IMR-90 (cell line): ENCODE data around the gene ARHGAP23. TPM values are rescaled to one million over a fixed set of nuclear protein-coding genes. Genes with fewer than 3 reads are reported as not detected.
A peak's percentile ranks its signal among the peaks of the same experiment; 100 is the strongest.

Experiments used
- ATAC-seq: fragments of 200-7000 bp; cut with Tn5 transposase; 2 replicates; pipeline ENCODE4 v1.9.1; 2020; ENCODE audit warnings: low read depth, mild to moderate bottlenecking, moderate library complexity
- BruUV-seq: library from RNA; stranded (reverse); fragments of 400-500 nt; replicated peaks from 2 replicates; lab custom pipeline; 2021; lab: Mats Ljungman, UMichigan
- CTCF ChIA-PET: fragments of 300-600 bp; formaldehyde crosslinking; extraction: SDS; loops from one replicate; lab custom pipeline; 2021; ENCODE audit warnings: antibody characterized with exemption; lab: Yijun Ruan, JAX
- POLR2A ChIA-PET: fragments of 300-600 bp; sonication (Branson Sonifier 250); formaldehyde crosslinking; loops from one replicate; lab custom pipeline; 2022; ENCODE audit warnings: antibody characterized with exemption; ENCODE audit not compliant: unreplicated experiment; lab: Charles Lee
- DNase-seq: peaks from one replicate; pipeline ENCODE4 v3.0.0; 2013
- H2AFZ ChIP-seq: replicated peaks from 2 replicates; pipeline ENCODE3; 2013; ENCODE audit warnings: low read length, mild to moderate bottlenecking; ENCODE audit not compliant: poor library complexity
- H2AK5ac ChIP-seq: 2 replicates; pipeline ENCODE4 v1.6.1; 2013; ENCODE audit warnings: low read depth, low read length, inconsistent platforms
- H2AK9ac ChIP-seq: replicated peaks from 2 replicates; pipeline ENCODE3; 2013; ENCODE audit warnings: mild to moderate bottlenecking, low read depth, low read length, moderate library complexity; ENCODE audit not compliant: poor library complexity
- H2BK120ac ChIP-seq: 2 replicates; pipeline ENCODE4 v1.6.1; 2013; ENCODE audit warnings: low read depth, low read length, inconsistent platforms
- H2BK15ac ChIP-seq: 3 replicates; pipeline ENCODE4 v1.6.1; 2013; ENCODE audit warnings: low read depth, low read length, inconsistent platforms
- H2BK20ac ChIP-seq: 2 replicates; pipeline ENCODE4 v1.6.1; 2013; ENCODE audit warnings: low read depth, mild to moderate bottlenecking, inconsistent platforms, low read length, moderate library complexity
- H2BK5ac ChIP-seq: 2 replicates; pipeline ENCODE4 v1.6.1; 2013; ENCODE audit warnings: mild to moderate bottlenecking, low read depth, low read length, inconsistent platforms; ENCODE audit not compliant: poor library complexity, severe bottlenecking
- H3K14ac ChIP-seq: replicated peaks from 2 replicates; pipeline ENCODE4 v1.6.1; 2013; ENCODE audit warnings: low read depth, low read length, inconsistent platforms
- H3K18ac ChIP-seq: 2 replicates; pipeline ENCODE4 v1.6.1; 2013; ENCODE audit warnings: low read depth, low read length, control low read depth
- H3K23ac ChIP-seq: 2 replicates; pipeline ENCODE4 v1.6.1; 2013; ENCODE audit warnings: low read depth, low read length, inconsistent platforms
- H3K27ac ChIP-seq: 2 replicates; pipeline ENCODE4 v1.5.1; 2013; ENCODE audit warnings: mild to moderate bottlenecking, control low read depth, low read length; ENCODE audit not compliant: insufficient read depth
- H3K27me3 ChIP-seq: 2 replicates; pipeline ENCODE4 v1.6.1; 2013; ENCODE audit warnings: low read length; ENCODE audit not compliant: control insufficient read depth, insufficient read depth
- H3K36me3 ChIP-seq: 2 replicates; pipeline ENCODE4 v1.6.1; 2013; ENCODE audit warnings: low read length, mixed read lengths; ENCODE audit not compliant: control insufficient read depth, insufficient read depth
- H3K4ac ChIP-seq: 2 replicates; pipeline ENCODE4 v1.6.1; 2013; ENCODE audit warnings: low read depth, low read length, inconsistent platforms
- H3K4me1 ChIP-seq: 2 replicates; pipeline ENCODE4 v1.6.1; 2013; ENCODE audit warnings: low read length, mixed read lengths; ENCODE audit not compliant: control insufficient read depth, insufficient read depth
- H3K4me2 ChIP-seq: 2 replicates; pipeline ENCODE4 v1.6.1; 2013; ENCODE audit warnings: low read depth, mild to moderate bottlenecking, control low read depth, low read length, moderate library complexity
- H3K4me3 ChIP-seq: 2 replicates; pipeline ENCODE4 v1.5.1; 2013; ENCODE audit warnings: low read depth, mild to moderate bottlenecking, control low read depth, low read length, moderate library complexity; ENCODE audit not compliant: insufficient read depth
- H3K56ac ChIP-seq: 2 replicates; pipeline ENCODE4 v1.6.1; 2013; ENCODE audit warnings: low read length, inconsistent platforms; ENCODE audit not compliant: insufficient read depth; ENCODE audit errors: extremely low read depth
- H3K79me1 ChIP-seq, 2 experiments: 2 replicates each; pipeline ENCODE4 v1.6.1; 2013; ENCODE audit warnings: low read length in 2 of 2, inconsistent platforms in 1 of 2, low read depth in 1 of 2
- H3K9ac ChIP-seq: 2 replicates; pipeline ENCODE4 v1.6.1; 2013; ENCODE audit warnings: low read depth, low read length, control low read depth
- H3K9me1 ChIP-seq: 2 replicates; pipeline ENCODE4 v1.6.1; 2013; ENCODE audit warnings: low read length, inconsistent platforms; ENCODE audit not compliant: insufficient read depth
- H3K9me3 ChIP-seq: 2 replicates; pipeline ENCODE4 v1.6.1; 2013; ENCODE audit warnings: low read length; ENCODE audit not compliant: control insufficient read depth, insufficient read depth
- H4K20me1 ChIP-seq: 2 replicates; pipeline ENCODE4 v1.6.1; 2013; ENCODE audit warnings: low read length, inconsistent platforms; ENCODE audit not compliant: insufficient read depth
- H4K5ac ChIP-seq: 2 replicates; pipeline ENCODE4 v1.6.1; 2013; ENCODE audit warnings: mild to moderate bottlenecking, low read depth, low read length, control low read depth
- H4K8ac ChIP-seq, 2 experiments: 2 replicates each; pipeline ENCODE4 v1.6.1; 2013; ENCODE audit warnings: low read depth in 2 of 2, low read length in 2 of 2, control low read depth in 1 of 2, inconsistent platforms in 1 of 2
- H4K91ac ChIP-seq: 2 replicates; pipeline ENCODE4 v1.6.1; 2013; ENCODE audit warnings: low read depth, low read length, inconsistent platforms; ENCODE audit not compliant: insufficient read depth
- CHD1 ChIP-seq: IDR thresholded peaks from 2 replicates; pipeline ENCODE4 v1.6.1; 2012; ENCODE audit warnings: low read depth, low read length, improper control_type of control experiment
- MAZ ChIP-seq: IDR thresholded peaks from 2 replicates; pipeline ENCODE4 v1.6.1; 2012; ENCODE audit warnings: low read depth, mild to moderate bottlenecking, low read length, improper control_type of control experiment, moderate library complexity, borderline replicate concordance
- NFE2L2 ChIP-seq: fragments of 150-350 bp; IDR thresholded peaks from 2 replicates; pipeline ENCODE4 v1.6.1; 2016; ENCODE audit warnings: low read depth, mild to moderate bottlenecking, low read length
- POLR2A ChIP-seq: IDR thresholded peaks from 2 replicates; pipeline ENCODE4 v1.6.1; 2012; ENCODE audit warnings: mild to moderate bottlenecking, low read depth, low read length
- RAD21 ChIP-seq: IDR thresholded peaks from 2 replicates; pipeline ENCODE4 v1.6.1; 2012; ENCODE audit warnings: low read length, improper control_type of control experiment
- RFX5 ChIP-seq: IDR thresholded peaks from 2 replicates; pipeline ENCODE4 v1.8.0; 2012; ENCODE audit warnings: low read depth, mild to moderate bottlenecking, low read length, moderate library complexity
- SMC3 ChIP-seq: fragments of 150-350 bp; IDR thresholded peaks from 2 replicates; pipeline ENCODE4 v1.6.1; 2016; ENCODE audit warnings: low read depth, mild to moderate bottlenecking, antibody characterized with exemption, low read length, moderate library complexity
- WGBS, 2 experiments: methylation state at CpG; one replicate each; pipeline versions ENCODE4 v1.1.5 to v1.1.7; 2013; ENCODE audit warnings: missing lambda C conversion rate in 2 of 2; ENCODE audit not compliant: insufficient read length in 1 of 2; ENCODE audit errors: extremely low coverage in 2 of 2; 5-methylcytosine and 5-hydroxymethylcytosine counted together
- dilution Hi-C: fragments of 300-500 bp; cut with HindIII; formaldehyde crosslinking; loops from one replicate; pipeline ENCODE4 v1.14.3; 2018; ENCODE audit warnings: low sequenced_read_pairs; ENCODE audit not compliant: unreplicated experiment
- in situ Hi-C: fragments of 300-500 bp; cut with MboI; formaldehyde crosslinking; loops from 3 replicates; pipeline ENCODE4 v1.14.3; 2019; ENCODE audit warnings: low sequenced_read_pairs, inconsistent platforms, mixed read lengths
- intact Hi-C: fragments of 100-400 bp; cut with micrococcal nuclease; formaldehyde crosslinking; loops from 2 replicates; pipeline ENCODE4 v1.10.0; 2022
- polyA plus RNA-seq, 3 experiments: library from polyadenylated mRNA; depleted of rRNA; stranded (reverse); fragments of >200 nt; gene quantifications; 2 replicates each; pipeline ENCODE4 v1.2.3, GENCODE V29; 2012; ENCODE audit warnings: low replicate concordance in 1 of 3
- total RNA-seq: library from RNA; depleted of rRNA; stranded (reverse); fragments of >200 nt; gene quantifications from 2 replicates; pipeline ENCODE4 v1.2.3, GENCODE V29; 2012
- TF ChIP-seq, protein P1 (sequence below): conservative IDR thresholded peaks from 2 replicates; pipeline ENCODE4 v1.5.1; 2012; ENCODE audit warnings: mild to moderate bottlenecking, low read depth, low read length, improper control_type of control experiment

Gene ARHGAP23
- total and polyA plus RNA-seq, 2 of the 4 experiments (the other 2 are of a cell fraction): 9.3 to 43.3 TPM

DNA sequence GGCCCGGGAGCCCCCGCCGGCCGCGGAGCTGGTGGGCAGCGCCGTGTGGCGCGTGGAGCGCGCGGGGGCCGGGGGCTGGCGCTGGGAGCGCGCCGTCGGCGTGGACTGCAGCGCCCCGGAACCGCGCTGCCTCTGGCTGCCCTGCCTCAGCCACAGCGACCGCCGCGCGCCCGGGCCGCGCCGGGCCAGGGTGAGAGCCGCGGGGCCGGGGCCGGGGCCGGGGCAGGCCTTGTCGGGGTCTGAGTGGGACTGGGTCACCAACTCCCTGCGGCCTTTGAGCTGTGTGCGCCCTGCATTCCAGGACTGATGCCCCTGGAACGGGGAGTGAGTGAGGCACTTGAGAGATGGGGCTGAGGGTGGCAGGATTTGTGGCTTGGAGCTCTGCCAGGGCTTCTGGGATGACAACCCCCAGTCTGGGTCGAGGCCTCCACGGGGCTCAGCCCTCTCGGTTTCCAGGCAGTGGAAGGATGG is 25.7 kb downstream of the ARHGAP23 start:
- Histone ChIP-seq H4K5ac (peak overlapping the region; percentile 46), H2AK9ac (peak overlapping the region; percentile 95), H3K9me1 (peaks cover 46% of the 10 kb centered on the region), H3K79me1 (peaks cover 50 to 91% of the 10 kb centered on the region in 2 experiments), H3K27ac (peak overlapping the region; percentile 90), H3K14ac (peak overlapping the region; percentile 93), H3K23ac (peak overlapping the region; percentile 80), H3K4me3 (peak overlapping the region; percentile 65), H4K91ac (peak overlapping the region; percentile 77), H4K20me1 (peaks cover 55% of the 10 kb centered on the region), H3K56ac (peak overlapping the region; percentile 63), H2BK5ac (peak overlapping the region; percentile 89), H2AK5ac (peak overlapping the region; percentile 98), H3K9ac (peak overlapping the region; percentile 81), H3K27me3 (no peaks in the 10 kb centered on the region), H3K36me3 (peaks cover 18% of the 10 kb centered on the region), H4K8ac (peak overlapping the region; percentile 39 to 76; a peak in 3 of 4 replicates), H2BK120ac (peak overlapping the region; percentile 64), H2AFZ (peak overlapping the region; percentile 43), H3K18ac (peak overlapping the region; percentile 61), H3K4me1 (peaks cover 54% of the 10 kb centered on the region), H3K4ac (peak overlapping the region; percentile 84), H2BK20ac (0 out of 2 replicates have a peak overlapping the region, but pooled peaks have one; percentile 3), H3K9me3 (no peaks in the 10 kb centered on the region), H2BK15ac (peak overlapping the region; percentile 19; the same call in 1 of the 3 replicates), H3K4me2 (peak overlapping the region; percentile 94)
- in situ Hi-C loops: no loop called here
- TF ChIP-seq, protein P1, sequence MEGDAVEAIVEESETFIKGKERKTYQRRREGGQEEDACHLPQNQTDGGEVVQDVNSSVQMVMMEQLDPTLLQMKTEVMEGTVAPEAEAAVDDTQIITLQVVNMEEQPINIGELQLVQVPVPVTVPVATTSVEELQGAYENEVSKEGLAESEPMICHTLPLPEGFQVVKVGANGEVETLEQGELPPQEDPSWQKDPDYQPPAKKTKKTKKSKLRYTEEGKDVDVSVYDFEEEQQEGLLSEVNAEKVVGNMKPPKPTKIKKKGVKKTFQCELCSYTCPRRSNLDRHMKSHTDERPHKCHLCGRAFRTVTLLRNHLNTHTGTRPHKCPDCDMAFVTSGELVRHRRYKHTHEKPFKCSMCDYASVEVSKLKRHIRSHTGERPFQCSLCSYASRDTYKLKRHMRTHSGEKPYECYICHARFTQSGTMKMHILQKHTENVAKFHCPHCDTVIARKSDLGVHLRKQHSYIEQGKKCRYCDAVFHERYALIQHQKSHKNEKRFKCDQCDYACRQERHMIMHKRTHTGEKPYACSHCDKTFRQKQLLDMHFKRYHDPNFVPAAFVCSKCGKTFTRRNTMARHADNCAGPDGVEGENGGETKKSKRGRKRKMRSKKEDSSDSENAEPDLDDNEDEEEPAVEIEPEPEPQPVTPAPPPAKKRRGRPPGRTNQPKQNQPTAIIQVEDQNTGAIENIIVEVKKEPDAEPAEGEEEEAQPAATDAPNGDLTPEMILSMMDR: no peak
- TF ChIP-seq POLR2A: no peak; the same call in 1 of the 2 replicates
- no peak for TF ChIP-seq NFE2L2
- TF ChIP-seq CHD1: no peak
- no peak for TF ChIP-seq MAZ
- no peak for TF ChIP-seq SMC3
- no peak for TF ChIP-seq RAD21
- no peak for TF ChIP-seq RFX5
- peak; percentile 38 for DNase-seq
- WGBS, 2 experiments: 0% methylated on average over 2 of the region's 44 CpGs; no CpG with 5 or more reads in 1 of the 2 experiments
- intact Hi-C loops: no loop called here
- POLR2A ChIA-PET: no interaction called here
- dilution Hi-C loops: no loop called here
- CTCF ChIA-PET: no interaction called here
- ATAC-seq: peak; percentile 5
- BruUV-seq: no TSS peak
